Measurements from ENCODE around the gene IL17RE. TPM values are rescaled to one million over a fixed set of nuclear protein-coding genes. Genes with fewer than 3 reads are reported as not detected.

The IL17RE gene
- total RNA-seq, 4 donors from 2014 or later, result 3.7 to 8.1 (median 6.7) TPM

DNA sequence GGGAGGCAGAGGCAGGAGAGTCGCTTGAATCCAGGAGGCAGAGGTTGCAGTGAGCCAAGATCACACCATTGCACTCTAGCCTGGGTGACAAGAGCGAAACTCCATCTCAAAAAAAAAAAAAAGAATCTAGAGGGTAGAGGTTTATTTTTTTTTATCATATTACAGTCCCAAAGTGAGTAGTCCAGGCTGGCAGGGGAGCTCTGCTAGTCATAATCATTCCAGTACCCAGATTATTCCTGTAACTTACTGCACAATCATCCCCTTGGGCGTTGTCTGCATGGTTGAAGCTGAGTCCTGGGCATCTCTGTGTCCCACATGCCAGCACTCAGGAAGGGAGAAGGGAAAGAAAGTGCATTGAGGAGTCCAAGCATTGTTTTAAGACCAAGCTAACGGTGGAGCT is 39.5 kb downstream of the IL17RE start:
- Histone ChIP-seq H3K9me3 (no peaks in the 10 kb centered on the region), H3K4me3 (replicated peaks in 1 of 3) (no peak overlapping the region), H3K4me1 (peaks cover 5 to 14% of the 10 kb centered on the region in 2 donors), H3K27ac (no peak overlapping the region), H3K27me3 (no peaks in the 10 kb centered on the region), H3K36me3 (peaks cover 14 to 26% of the 10 kb centered on the region in 2 donors)
- intact Hi-C loops (cut with DNase I), result loop anchor here (10.0 kb wide), 1 partner anchor 83 kb away; the partner anchor contains the start of gene FANCD2
- WGBS, 2 donors, result 86 to 94% methylated on average over 4 of the region's 4 CpGs
- no peak for DNase-seq
- TF ChIP-seq POLR2A (IDR thresholded peaks at IDR 0.05), result no peak
- TF ChIP-seq, protein P1, sequence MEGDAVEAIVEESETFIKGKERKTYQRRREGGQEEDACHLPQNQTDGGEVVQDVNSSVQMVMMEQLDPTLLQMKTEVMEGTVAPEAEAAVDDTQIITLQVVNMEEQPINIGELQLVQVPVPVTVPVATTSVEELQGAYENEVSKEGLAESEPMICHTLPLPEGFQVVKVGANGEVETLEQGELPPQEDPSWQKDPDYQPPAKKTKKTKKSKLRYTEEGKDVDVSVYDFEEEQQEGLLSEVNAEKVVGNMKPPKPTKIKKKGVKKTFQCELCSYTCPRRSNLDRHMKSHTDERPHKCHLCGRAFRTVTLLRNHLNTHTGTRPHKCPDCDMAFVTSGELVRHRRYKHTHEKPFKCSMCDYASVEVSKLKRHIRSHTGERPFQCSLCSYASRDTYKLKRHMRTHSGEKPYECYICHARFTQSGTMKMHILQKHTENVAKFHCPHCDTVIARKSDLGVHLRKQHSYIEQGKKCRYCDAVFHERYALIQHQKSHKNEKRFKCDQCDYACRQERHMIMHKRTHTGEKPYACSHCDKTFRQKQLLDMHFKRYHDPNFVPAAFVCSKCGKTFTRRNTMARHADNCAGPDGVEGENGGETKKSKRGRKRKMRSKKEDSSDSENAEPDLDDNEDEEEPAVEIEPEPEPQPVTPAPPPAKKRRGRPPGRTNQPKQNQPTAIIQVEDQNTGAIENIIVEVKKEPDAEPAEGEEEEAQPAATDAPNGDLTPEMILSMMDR (IDR thresholded peaks at IDR 0.05), result no peak

DNA sequence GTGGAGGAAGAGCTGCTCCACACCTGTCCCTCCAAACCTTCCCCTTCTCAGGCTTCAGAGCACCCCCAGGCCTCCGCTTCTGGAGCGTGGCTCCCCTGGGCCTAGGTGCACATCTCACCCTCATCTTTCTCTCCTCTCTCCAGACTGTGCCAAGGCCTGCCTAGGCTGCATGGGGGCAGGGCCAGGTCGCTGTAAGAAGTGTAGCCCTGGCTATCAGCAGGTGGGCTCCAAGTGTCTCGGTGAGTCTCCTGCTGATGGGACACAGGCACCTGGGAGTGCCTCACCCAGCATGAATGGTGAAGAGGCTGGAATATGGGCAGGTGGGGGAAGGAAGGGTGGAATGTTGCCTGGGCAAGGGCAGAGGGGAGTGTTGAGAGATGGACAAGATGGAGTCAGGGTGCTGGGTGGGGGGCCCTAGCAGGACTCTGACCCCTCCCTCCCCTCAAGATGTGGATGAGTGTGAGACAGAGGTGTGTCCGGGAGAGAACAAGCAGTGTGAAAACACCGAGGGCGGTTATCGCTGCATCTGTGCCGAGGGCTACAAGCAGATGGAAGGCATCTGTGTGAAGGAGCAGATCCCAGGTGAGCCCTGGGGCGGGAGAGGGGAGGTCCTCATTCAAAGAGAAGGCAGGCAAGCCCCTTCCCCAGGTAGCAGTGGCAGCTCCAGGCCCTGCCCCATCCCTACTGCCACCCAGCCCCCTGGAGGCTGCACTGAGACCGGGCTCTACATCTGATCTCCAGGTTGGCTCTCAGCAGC is 40.5 kb downstream of the IL17RE start:
- intact Hi-C loops (cut with DNase I), result loop anchor here (10.0 kb wide), 1 partner anchor 82 kb away; the partner anchor contains the start of gene FANCD2
- H3K4me3 ChIP-seq (replicated peaks in 1 of 3), result no peak overlapping the region
- TF ChIP-seq POLR2A (IDR thresholded peaks at IDR 0.05), result no peak
- TF ChIP-seq, protein P1 (IDR thresholded peaks at IDR 0.05), result no peak
- H3K4me1 ChIP-seq, result peaks cover 11 to 20% of the 10 kb centered on the region in 2 donors
- H3K27ac ChIP-seq, result no peak overlapping the region
- no peaks in the 10 kb centered on the region for H3K9me3 ChIP-seq
- DNase-seq, result no peak
- no peaks in the 10 kb centered on the region for H3K27me3 ChIP-seq
- H3K36me3 ChIP-seq, result peaks cover 8 to 16% of the 10 kb centered on the region in 2 donors
- WGBS, 2 donors, result 81 to 91% methylated on average over 8 to 11 of the region's 11 CpGs

DNA sequence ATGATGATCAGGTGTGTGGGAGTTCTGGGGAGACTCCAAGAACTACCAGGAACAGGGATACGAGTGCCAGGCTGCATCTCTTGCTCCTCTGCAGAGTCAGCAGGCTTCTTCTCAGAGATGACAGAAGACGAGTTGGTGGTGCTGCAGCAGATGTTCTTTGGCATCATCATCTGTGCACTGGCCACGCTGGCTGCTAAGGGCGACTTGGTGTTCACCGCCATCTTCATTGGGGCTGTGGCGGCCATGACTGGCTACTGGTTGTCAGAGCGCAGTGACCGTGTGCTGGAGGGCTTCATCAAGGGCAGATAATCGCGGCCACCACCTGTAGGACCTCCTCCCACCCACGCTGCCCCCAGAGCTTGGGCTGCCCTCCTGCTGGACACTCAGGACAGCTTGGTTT is 41.6 kb downstream of the IL17RE start:
- Histone ChIP-seq H3K27me3 (no peaks in the 10 kb centered on the region), H3K9me3 (no peaks in the 10 kb centered on the region), H3K36me3 (peaks cover 8 to 13% of the 10 kb centered on the region in 2 donors), H3K4me1 (peaks cover 11 to 14% of the 10 kb centered on the region in 2 donors), H3K4me3 (replicated peaks in 1 of 3) (no peak overlapping the region), H3K27ac (no peak overlapping the region)
- TF ChIP-seq POLR2A (IDR thresholded peaks at IDR 0.05), result no peak
- TF ChIP-seq, protein P1 (IDR thresholded peaks at IDR 0.05), result no peak
- WGBS, 2 donors, result 85 to 98% methylated on average over 4 to 7 of the region's 11 CpGs
- DNase-seq, result no peak
- intact Hi-C loops (cut with DNase I), result loop anchor here (10.0 kb wide), 1 partner anchor 81 kb away; the partner anchor contains the start of gene FANCD2

DNA sequence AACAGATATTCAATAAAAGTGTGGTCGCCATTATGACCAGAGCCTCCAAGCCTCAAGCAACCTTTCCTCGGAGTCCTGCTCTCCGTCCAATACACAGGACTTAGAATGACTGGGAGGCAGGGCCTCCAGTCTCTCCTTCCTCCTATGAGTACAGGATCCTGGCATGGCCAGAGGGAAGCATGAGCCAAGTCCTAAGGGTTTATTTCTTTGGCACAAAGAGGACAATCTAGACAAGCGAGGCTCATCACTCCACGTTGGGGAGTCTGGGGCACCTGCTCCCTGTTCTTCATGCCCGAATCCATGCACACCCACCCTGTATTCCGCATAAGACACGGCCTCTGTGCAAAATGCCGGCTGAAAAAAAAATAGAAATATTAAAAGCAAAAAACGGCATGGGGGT is 42.7 kb downstream of the IL17RE start:
- no peak overlapping the region for H3K4me3 ChIP-seq (replicated peaks in 1 of 3)
- peaks cover 11 to 14% of the 10 kb centered on the region in 2 donors for H3K4me1 ChIP-seq
- intact Hi-C loops (cut with DNase I), result loop anchor here (10.0 kb wide), 1 partner anchor 79 kb away; the partner anchor contains the start of gene FANCD2
- no peaks in the 10 kb centered on the region for H3K9me3 ChIP-seq
- no peak for TF ChIP-seq POLR2A (IDR thresholded peaks at IDR 0.05)
- TF ChIP-seq, protein P1 (IDR thresholded peaks at IDR 0.05), result no peak
- H3K36me3 ChIP-seq, result peaks cover 8 to 13% of the 10 kb centered on the region in 2 donors
- 83 to 86% methylated on average over 10 of the region's 10 CpGs for WGBS, 2 donors
- no peaks in the 10 kb centered on the region for H3K27me3 ChIP-seq
- H3K27ac ChIP-seq, result no peak overlapping the region
- DNase-seq, result no peak
